Thoracic aorta (tissue), 2 donors: ENCODE measurements around the gene NR2F1-AS1. TPM values are rescaled to one million over a fixed set of nuclear protein-coding genes. Genes with fewer than 3 reads are reported as not detected.

Source experiments
- ATAC-seq: fragments of 150-250 bp; one replicate; pipeline ENCODE4 v1.8.0; 2017; ENCODE audit warnings: low read depth; ENCODE audit not compliant: insufficient number of reproducible peaks, low FRiP score
- DNase-seq: peaks from one replicate; pipeline ENCODE4 v3.0.0-alpha.2; 2020; ENCODE audit warnings: low spot score
- H3K27ac ChIP-seq, 2 donors: fragments of 200-600 bp; sonication (generic); 1 replicate in 1 of 2; 2 replicates in 1 of 2; pipeline ENCODE4 v1.5.1; 2016; ENCODE audit warnings: mild to moderate bottlenecking in 2 of 2, moderate library complexity in 2 of 2
- H3K27me3 ChIP-seq: fragments of 200-600 bp; sonication (generic); replicated peaks from 2 replicates; pipeline ENCODE4 v1.6.0; 2016; ENCODE audit warnings: mild to moderate bottlenecking; ENCODE audit not compliant: insufficient read depth
- H3K36me3 ChIP-seq: fragments of 200-600 bp; sonication (generic); one replicate; pipeline ENCODE4 v1.5.1; 2016
- H3K4me1 ChIP-seq, 2 donors: fragments of 200-600 bp; sonication (generic); 1 replicate in 1 of 2; 2 replicates in 1 of 2; pipeline versions ENCODE4 v1.5.1 to v1.6.0; 2016; ENCODE audit warnings: low read depth in 2 of 2, mild to moderate bottlenecking in 1 of 2; ENCODE audit not compliant: control insufficient read depth in 1 of 2
- H3K4me3 ChIP-seq: fragments of 200-600 bp; sonication (generic); 2 replicates; pipeline ENCODE4 v1.5.1; 2016; ENCODE audit warnings: mild to moderate bottlenecking
- H3K9me3 ChIP-seq: fragments of 200-600 bp; sonication (generic); 2 replicates; pipeline ENCODE4 v1.5.1; 2016
- CTCF ChIP-seq: fragments of 200-600 bp; sonication (generic); IDR thresholded peaks from one replicate; pipeline ENCODE4 v1.5.1; 2019; ENCODE audit warnings: antibody characterized with exemption
- total RNA-seq, 2 donors: library from RNA; depleted of rRNA; stranded (reverse); fragments of >200 nt; gene quantifications; one replicate each; pipeline versions ENCODE4 v1.1.0 to v1.2.3, GENCODE V29; 2016

Gene NR2F1-AS1
- total RNA-seq, 2 donors from 2014 or later, result 0.54 to 8.7 TPM

- peak overlapping the region; percentile 74 for H3K4me3 ChIP-seq
- peaks cover 14 to 28% of the 10 kb centered on the region in 2 donors for H3K4me1 ChIP-seq
Observed at GRCh38 chr5:93585767-93586385, 4.9 kb upstream of the NR2F1-AS1 start.

GRCh38 chr5:93585041-93585766 is 4.2 kb upstream of the NR2F1-AS1 start:
- TF ChIP-seq CTCF, result no peak
- no peaks in the 10 kb centered on the region for H3K36me3 ChIP-seq
- H3K4me1 ChIP-seq, result peaks cover 18 to 35% of the 10 kb centered on the region in 2 donors
- DNase-seq (no peak), ATAC-seq (no peak)
- H3K27ac ChIP-seq, result no peak overlapping the region
- H3K4me3 ChIP-seq, result peak overlapping the region; percentile 74
- peaks cover 16% of the 10 kb centered on the region for H3K27me3 ChIP-seq
- H3K9me3 ChIP-seq, result no peaks in the 10 kb centered on the region

More at GRCh38 chr5:93585767-93586385, 4.9 kb upstream of the NR2F1-AS1 start:
- no peaks in the 10 kb centered on the region for H3K9me3 ChIP-seq
- H3K27ac ChIP-seq, result no peak overlapping the region
- no peak for TF ChIP-seq CTCF
- H3K27me3 ChIP-seq, result peaks cover 16% of the 10 kb centered on the region
- DNase-seq, result no peak
- no peak for ATAC-seq
- H3K36me3 ChIP-seq, result no peaks in the 10 kb centered on the region

- TF ChIP-seq CTCF, result no peak
- Histone ChIP-seq H3K9me3 (no peaks in the 10 kb centered on the region), H3K36me3 (no peaks in the 10 kb centered on the region), H3K4me3 (peak overlapping the region; percentile 74), H3K4me1 (peaks cover 22 to 41% of the 10 kb centered on the region in 2 donors), H3K27ac (no peak overlapping the region), H3K27me3 (peaks cover 16% of the 10 kb centered on the region)
- ATAC-seq, result no peak
- no peak for DNase-seq
Observed at GRCh38 chr5:93584596-93585040, 3.6 kb upstream of the NR2F1-AS1 start.

GRCh38 chr5:93583768-93584595 is 3.0 kb upstream of the NR2F1-AS1 start:
- no peak for DNase-seq
- Histone ChIP-seq H3K36me3 (no peaks in the 10 kb centered on the region), H3K4me1 (peaks cover 28 to 47% of the 10 kb centered on the region in 2 donors), H3K9me3 (no peaks in the 10 kb centered on the region), H3K27me3 (peaks cover 16% of the 10 kb centered on the region), H3K27ac (no peak overlapping the region), H3K4me3 (peak overlapping the region; percentile 74)
- no peak for ATAC-seq
- no peak for TF ChIP-seq CTCF

DNA sequence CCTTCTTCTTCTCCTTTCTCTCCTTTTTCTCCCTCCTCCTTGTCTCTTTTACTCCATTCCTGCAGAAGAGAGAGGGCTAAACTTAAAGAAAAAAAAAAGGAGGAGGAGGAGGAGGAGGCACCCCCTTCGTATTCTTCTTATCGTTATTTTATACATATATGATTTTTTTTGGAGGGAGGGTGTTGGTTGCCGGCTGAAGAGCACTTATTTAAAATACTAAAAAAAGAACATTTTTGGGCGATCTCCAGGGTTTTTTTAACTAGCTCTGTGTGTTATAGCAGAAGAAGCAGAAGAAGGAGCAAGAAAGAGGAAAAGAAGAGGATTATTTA is 2.4 kb upstream of the NR2F1-AS1 start:
- Histone ChIP-seq H3K27me3 (peaks cover 16% of the 10 kb centered on the region), H3K4me3 (peak overlapping the region; percentile 74), H3K9me3 (no peaks in the 10 kb centered on the region), H3K27ac (no peak overlapping the region), H3K4me1 (peaks cover 31 to 47% of the 10 kb centered on the region in 2 donors), H3K36me3 (no peaks in the 10 kb centered on the region)
- ATAC-seq (no peak), DNase-seq (no peak)
- no peak for TF ChIP-seq CTCF
